B cell (primary cell): ENCODE data around the gene TMEM120A.

Experiments
- EZH2 ChIP-seq: IDR thresholded peaks from 2 replicates; pipeline ENCODE4 v1.6.1; 2012; ENCODE audit warnings: borderline replicate concordance, low read depth, mild to moderate bottlenecking, moderate library complexity, low read length; ENCODE audit not compliant: insufficient read depth, poor library complexity, severe bottlenecking
- TF ChIP-seq, protein P1 (sequence below): fragments of 200-600 bp; IDR thresholded peaks from one replicate; pipeline ENCODE4 v1.8.0; 2022; ENCODE audit warnings: antibody characterized with exemption, mild to moderate bottlenecking

DNA sequence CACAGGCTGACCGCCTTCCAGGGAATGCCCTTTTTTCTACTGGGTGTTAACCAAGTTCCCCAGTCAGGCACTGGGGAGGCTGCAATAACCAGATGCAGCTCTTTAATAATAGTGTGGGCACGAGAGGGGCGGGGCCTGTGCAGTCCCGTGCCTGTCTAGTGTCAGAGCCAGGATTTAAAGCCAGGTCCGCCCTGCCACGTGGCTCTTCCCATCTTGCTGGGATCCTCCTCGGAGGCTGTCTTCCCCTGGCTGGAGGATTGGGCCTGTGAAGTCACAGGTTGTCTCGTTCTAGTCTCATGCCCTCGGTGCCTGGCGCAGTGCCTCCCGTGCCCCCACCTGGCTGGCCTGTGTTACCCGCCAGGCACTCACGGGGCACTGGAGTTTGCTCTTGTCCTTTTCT, 25.2 kb downstream of the TMEM120A start:
- TF ChIP-seq, protein P1, sequence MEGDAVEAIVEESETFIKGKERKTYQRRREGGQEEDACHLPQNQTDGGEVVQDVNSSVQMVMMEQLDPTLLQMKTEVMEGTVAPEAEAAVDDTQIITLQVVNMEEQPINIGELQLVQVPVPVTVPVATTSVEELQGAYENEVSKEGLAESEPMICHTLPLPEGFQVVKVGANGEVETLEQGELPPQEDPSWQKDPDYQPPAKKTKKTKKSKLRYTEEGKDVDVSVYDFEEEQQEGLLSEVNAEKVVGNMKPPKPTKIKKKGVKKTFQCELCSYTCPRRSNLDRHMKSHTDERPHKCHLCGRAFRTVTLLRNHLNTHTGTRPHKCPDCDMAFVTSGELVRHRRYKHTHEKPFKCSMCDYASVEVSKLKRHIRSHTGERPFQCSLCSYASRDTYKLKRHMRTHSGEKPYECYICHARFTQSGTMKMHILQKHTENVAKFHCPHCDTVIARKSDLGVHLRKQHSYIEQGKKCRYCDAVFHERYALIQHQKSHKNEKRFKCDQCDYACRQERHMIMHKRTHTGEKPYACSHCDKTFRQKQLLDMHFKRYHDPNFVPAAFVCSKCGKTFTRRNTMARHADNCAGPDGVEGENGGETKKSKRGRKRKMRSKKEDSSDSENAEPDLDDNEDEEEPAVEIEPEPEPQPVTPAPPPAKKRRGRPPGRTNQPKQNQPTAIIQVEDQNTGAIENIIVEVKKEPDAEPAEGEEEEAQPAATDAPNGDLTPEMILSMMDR: no peak
- TF ChIP-seq EZH2: no peak
